HG03354 (cell line): ENCODE data around the gene OR13C2.
A peak's percentile ranks its signal among the peaks of the same experiment; 100 is the strongest.
"Not testable (repeated sequence)": the region's sequence is repeated elsewhere in the genome, so short reads cannot be mapped to it uniquely, and the experiment has no call there.

Experiments
- ATAC-seq: cut with Tn5 transposase; IDR thresholded peaks from one replicate; pipeline ENCODE4 v1.9.1; 2021; ENCODE audit warnings: mild to moderate bottlenecking; ENCODE audit not compliant: unreplicated experiment, poor library complexity, severe bottlenecking

Gene OR13C2, protein sequence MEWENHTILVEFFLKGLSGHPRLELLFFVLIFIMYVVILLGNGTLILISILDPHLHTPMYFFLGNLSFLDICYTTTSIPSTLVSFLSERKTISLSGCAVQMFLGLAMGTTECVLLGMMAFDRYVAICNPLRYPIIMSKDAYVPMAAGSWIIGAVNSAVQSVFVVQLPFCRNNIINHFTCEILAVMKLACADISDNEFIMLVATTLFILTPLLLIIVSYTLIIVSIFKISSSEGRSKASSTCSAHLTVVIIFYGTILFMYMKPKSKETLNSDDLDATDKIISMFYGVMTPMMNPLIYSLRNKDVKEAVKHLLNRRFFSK

DNA sequence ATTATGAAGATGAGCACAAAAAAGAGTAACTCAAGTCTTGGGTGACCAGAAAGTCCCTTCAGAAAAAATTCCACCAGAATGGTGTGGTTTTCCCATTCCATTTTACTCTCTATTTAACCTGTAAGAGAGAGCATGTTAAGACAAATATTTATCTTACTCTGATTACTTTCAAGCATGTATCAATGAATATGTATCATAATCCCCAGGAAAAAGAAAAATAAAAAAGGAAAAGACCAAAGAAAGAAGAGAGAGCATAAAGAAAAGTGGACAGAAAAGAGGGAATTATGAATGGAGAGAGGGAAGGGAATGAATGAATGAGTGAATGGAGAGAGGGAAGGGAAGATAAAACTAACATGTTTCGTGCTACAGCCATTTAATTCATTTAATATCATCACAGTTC is at the start of gene OR13C2:
OR13C2 (minus strand) TSS at position 101 of the 400 bp plus-strand sequence; CDS start at position 101, 0 bp downstream.
- ATAC-seq, result not testable (repeated sequence)

DNA sequence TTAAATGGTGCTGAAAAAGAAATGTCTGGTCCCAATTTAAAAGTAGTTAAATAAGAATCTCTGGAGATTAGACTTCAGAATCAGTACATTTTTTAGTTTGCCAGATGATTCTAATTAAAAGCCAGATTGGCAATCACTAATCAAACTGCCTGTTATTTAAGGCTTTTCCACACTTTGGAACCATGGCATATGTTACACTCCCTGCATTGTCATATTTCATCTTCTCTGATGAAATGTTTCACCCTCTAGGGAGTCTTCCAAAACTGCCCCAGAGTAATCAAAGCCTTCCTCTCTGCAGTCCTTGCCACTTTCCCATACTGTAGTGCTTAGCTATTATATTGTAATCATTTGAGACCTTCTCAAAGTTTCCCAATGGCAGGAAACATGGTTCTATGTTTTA is 30.0 kb upstream of the OR13C2 start:
- ATAC-seq, result no peak

DNA sequence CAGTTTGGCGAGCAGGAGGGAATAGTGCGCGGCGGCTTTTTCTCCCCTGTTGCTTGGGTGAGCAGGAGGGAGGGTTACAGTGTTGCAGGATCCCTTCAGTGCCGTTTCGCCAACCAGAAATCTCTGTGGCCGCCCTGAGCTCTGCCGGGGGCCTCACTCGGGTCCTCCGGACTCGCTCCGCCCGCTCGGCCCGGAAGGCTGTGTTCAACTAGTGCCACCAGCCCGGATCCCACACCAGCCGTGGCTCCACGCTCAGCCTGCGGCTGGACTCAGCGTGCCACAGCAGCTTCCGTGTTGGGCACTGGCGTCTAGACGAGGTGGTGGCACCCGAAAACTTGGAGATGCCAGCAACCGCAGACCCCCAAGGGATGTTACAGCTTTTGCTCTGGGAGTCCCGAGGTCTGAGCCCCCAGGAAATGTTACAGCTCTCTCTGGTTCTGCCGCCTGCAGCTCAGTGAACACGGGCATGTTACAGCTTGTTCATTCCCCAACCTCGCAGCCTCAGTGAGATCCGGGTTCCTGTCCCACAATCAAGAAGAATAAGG is 28.6 kb upstream of the OR13C2 start:
- no peak for ATAC-seq

DNA sequence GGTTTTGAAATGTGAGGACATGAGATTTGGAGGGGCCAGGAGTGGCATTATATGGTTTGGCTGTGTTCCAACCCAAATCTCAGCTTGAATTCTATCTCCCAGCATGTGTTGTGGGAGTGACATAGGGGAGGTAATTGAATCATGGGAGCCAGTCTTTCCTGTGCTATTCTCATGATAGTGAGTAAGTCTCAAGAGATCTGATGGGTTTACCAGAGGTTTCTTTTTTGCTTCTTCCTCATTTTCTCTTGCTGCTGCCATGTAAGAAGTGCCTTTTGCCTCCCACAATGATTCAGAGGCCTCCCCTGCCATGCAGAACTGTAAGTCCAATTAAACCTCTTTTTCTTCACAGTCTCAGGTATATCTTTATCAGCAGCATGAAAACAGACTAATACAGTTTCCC is 20.5 kb upstream of the OR13C2 start:
- ATAC-seq, result not testable (repeated sequence)

DNA sequence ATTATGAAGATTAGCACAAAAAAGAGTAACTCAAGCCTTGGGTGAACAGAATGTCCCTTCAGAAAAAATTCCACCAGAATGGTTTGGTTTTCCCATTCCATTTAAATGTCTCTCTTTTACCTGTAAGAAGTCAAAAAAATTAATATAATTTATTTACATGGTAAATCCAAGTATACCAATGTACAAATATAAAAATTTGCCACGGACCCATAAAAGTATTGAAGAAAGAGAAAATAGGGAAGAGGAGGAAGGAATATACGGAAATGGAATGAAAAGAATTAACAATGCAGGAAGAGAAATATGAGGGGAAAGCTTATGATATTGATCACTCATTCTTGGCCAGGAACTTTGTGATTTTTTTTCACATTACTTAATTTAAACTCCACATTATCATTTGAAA is 12.7 kb upstream of the OR13C2 start, which contains the start of gene OR13C9:
OR13C9 (minus strand) TSS at position 101 of the 400 bp plus-strand sequence; CDS start at position 101, 0 bp downstream.
- ATAC-seq, result no peak

DNA sequence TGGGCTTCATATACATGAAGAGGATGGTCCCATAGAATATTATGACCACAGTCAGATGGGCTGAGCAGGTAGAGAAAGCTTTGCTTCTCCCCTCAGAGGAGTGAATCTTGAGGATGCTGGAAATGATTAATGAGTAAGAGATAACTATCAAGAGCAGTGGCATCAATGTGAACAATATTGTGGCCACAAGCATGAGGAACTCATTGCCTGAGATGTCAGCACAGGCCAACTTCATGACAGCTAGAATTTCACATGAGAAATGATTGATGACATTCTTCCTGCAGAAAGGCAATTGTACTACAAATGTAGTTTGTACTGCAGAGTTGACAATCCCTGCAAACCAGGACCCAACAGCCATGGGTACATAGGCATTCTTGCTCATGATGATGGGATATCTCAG is 12.0 kb upstream of the OR13C2 start:
- ATAC-seq, result peak; percentile 59

DNA sequence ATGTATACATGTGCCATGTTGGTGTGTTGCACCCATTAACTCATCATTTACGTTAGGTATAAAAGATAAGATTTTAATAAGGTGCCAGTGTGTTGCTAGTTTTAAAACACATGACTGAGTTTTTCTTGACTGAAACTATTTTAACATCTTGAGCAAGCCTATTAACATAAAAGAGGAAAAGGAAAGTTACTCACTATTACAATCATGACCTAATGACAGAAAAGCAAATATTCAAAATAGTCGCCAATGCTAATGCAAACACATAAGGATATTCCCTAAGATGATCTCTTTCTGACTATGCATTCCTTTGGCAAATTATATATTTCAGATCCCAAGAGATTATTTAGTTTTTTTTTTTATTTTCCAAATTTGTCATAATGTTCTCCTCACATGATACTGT is 5.8 kb upstream of the OR13C2 start:
- ATAC-seq, result no peak

DNA sequence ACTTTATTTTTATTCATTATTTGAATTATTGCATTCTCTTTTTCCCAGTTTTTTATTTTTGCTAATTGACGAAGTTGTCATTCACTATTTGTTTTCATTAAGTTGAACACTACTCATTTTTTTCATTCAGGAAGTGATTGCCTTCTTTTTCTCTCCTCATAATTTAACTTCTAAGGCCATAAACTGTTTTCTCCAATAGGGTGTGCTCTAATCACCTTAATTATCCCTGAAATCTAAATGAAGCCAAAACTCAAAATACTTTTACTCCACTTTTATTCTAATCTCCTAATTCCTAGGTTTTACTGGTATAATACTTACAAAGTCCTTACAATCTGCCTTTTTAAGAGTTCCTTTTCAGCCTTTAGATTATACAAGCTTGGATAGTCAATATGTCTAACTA is 2.9 kb upstream of the OR13C2 start:
- no peak for ATAC-seq

DNA sequence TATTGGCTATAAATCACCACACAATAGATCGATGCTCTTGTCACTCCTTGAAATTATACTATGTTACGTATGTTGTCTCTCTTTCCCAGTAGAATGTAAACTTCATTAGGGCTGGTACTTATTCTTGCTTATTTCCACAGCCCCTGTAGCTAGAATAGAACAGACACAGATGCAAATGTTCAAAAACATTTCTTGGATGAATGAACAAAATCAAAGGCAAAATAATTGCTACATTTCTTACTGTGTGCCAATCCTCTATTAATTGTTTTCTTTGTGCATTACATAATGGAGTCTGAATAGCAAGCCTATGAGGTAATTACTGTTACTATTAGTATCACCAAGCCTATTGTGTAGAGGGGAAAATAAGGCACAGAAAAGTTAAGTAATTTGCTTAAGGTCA is 725 bp upstream of the OR13C2 start:
- ATAC-seq, result no peak

DNA sequence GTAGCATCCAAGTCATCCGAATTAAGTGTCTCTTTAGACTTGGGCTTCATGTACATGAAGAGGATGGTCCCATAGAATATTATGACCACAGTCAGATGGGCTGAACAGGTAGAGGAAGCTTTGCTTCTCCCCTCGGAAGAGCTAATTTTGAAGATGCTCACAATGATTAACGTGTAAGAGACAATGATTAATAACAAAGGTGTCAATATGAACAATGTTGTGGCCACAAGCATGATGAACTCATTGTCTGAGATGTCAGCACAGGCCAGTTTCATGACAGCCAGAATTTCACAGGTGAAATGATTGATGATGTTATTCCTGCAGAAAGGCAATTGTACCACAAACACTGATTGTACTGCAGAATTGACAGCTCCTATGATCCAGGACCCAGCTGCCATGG is 626 bp downstream of the OR13C2 start:
- ATAC-seq, result peak; percentile 78

DNA sequence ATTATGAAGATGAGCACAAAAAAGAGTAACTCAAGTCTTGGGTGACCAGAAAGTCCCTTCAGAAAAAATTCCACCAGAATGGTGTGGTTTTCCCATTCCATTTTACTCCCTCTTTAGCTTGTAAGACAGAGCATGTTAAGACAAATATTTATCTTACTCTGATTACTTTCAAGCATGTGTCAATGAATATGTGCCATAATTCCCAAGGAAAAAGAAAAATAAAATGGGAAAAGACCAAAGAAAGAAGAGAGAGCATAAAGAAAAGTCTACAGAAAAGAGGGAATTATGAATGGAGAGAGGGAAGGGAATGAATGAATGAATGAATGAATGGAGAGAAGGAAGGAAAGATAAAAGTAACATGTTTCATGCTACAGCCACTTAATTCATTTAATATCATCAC is 6.1 kb downstream of the OR13C2 start, which contains the start of gene OR13C5:
OR13C5 (minus strand) TSS at position 101 of the 400 bp plus-strand sequence; CDS start at position 101, 0 bp downstream.
- not testable (repeated sequence) for ATAC-seq

DNA sequence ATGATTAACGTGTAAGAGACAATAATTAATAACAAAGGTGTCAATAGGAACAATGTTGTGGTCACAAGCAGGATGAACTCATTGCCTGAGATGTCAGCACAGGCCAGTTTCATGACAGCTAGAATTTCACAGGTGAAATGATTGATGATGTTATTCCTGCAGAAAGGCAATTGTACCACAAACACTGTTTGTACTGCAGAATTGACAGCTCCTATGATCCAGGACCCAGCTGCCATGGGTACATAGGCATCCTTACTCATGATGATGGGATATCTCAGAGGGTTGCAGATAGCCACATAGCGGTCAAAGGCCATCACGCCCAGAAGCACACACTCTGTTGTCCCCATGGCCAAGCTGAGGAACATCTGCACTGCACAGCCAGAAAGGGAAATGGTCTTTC is 6.7 kb downstream of the OR13C2 start:
- ATAC-seq, result peak; percentile 40

DNA sequence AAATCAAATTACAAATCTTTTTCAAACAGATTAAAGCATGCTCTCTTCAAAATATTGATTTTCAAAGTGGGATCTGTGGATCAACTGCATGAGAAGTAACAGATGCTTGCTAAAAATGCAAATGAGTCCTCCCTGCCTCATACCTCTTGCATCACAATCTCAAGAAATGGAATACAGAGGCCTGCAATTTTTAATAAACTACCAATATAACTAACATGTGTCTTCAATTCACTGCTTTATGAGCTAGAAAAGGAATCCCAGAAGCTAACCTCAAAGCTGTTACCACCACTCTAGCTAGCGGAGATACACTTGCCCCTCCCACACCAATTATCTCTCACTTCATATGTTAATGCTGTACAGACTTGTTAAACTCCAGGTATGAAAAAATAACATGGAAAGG is 15.8 kb downstream of the OR13C2 start:
- ATAC-seq, result no peak

DNA sequence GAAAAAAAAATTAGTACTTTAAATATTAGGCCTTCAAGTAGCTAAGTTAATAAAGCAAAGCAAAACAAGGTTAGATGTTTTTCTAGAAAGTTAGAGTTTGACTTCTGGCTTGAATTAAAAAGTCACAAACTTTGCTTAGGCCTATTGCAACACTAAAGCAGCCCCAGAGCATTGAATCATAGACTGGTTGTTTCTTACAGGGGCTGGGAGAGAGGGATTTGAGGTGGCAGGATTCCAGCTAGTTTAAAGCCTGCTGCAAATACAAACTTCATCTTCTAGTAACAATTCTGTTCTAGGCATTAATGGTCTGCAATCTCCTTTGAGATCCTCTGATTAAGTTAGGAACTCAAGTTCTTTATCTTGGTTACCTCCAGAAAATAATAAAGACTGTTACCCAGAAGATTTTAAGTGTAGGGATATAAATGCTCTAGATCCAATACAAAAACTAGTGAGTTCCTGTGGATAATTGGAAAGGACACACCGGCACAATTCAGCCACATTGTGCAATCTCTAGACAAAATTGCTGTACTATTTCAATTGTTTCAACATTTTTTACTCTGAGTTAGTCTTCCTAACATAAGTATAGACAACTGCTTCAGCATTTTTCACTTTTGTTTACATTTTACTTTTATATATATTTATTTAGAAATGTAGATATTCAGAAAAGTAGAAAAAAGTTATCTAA is 18.8 kb downstream of the OR13C2 start:
- ATAC-seq, result no peak

DNA sequence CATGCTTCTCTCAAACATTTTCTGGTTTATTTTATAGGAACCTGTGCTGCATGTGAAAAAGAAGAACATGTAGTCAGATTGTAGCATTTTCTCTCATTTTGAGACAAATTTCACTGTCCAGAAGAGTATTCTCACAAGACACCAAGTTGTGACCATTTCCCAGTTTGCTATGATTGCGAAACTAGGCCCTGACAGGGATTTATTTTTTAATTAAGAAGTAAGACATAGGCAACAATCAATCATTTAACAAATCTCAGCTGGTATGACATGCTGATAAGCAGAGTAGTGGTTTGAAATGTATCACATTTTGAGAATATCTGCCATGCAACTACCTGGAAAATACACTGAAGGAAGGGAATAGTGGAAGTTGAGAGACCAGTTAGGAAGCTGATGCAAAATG is 24.9 kb downstream of the OR13C2 start:
- ATAC-seq, result no peak

DNA sequence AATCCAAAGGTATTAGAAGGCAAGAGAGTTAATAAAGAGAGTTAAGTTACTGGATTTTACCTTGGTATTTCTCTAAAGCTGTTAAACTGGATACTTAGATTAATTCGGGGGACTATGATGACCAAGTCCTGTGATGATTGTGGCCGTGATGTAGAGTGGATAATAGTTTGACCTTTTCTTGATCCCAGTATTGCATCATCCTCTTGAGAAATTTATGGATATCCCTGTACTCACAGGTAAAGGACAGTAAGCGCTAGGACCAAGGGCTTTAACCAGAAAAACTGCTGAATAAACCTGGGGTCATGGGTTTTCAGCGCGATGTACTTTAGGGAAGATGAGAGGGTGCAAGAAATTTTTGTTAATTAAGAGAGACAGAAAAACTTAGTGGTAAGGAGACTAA is 28.2 kb downstream of the OR13C2 start:
- ATAC-seq, result no peak

DNA sequence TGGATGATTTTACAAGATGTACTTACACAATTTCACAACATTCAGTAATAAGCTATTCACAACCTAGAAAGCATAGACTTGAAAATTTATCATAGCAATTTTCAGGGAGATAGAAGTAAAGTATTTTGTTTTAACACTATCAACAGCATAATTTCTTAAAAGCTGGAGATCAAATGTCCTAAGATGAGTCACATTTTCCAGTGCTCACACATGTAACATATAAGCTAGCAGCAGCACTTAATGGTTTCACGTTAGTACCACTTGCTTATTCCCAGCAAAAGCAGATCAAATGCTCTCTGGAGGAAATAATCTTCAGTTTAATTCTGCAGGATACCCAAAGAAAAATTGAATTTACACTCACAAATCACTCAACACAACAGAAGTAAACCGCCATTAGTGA is 30.0 kb downstream of the OR13C2 start:
- no peak for ATAC-seq

DNA sequence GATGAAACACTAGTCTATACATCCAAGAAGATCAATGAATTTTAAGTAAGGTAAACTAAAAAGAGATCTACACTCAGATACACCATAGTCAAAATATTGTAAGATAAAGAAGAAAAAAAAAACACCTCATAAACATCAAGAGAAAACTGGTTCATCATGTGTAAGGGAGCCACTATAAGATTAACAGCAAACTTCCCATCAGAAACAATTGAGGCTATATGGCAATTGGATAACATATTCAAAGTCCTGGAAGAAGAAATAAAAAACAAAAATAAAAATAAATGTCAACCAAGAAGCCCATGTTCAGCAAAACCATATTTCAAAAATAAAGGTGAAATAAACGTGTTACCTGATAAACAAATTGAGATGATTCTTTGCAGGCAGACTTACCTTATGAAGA is 32.8 kb downstream of the OR13C2 start:
- ATAC-seq, result no peak

DNA sequence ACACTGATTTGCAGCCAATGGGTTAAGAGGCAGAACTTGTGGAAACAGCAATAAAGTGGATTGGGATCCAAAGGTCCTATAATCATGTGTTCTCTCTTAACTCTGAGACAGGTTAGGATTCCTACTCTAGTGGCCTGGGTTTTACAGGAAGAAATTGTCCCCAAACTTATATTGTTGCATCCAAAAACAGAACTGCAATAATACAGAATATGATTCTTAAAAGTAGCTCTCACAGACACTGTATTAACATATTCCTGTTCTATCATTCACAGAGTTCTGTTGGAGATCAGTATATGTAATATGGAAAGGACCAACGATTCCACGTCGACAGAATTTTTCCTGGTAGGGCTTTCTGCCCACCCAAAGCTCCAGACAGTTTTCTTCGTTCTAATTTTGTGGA is 36.6 kb downstream of the OR13C2 start, which contains the start of gene OR13C8:
OR13C8 (plus strand) TSS at position 301 of the 400 bp plus-strand sequence; CDS start at position 301, 0 bp downstream.
- no peak for ATAC-seq

DNA sequence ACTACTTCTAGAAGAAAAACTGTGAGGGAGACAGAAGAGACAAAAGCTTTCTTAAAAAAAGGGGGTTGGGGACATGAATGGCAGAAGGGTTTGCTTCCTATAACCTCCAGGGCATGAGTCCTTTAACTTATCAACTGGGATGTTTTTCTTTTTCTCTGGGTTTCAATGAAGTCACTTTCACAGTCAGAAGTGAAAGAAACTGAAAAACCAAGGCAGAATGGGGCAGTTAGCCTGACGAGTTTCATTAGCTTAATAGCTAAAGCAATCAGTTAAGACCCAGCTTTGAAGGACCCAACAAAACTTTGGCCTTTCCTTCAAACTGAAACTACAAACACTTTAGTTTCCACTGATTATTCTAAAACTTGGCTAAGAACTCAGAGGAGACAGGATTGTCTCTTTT is 41.1 kb downstream of the OR13C2 start:
- no peak for ATAC-seq
